Measurements from ENCODE around the gene LSMEM2.
"Not testable (repeated sequence)": the region's sequence is repeated elsewhere in the genome, so short reads cannot be mapped to it uniquely, and the experiment has no call there.

LSMEM2 gene

GRCh38 chr3:50302095-50303012 lies 23.5 kb downstream of the LSMEM2 start:
- DNase-seq: no peak

GRCh38 chr3:50303013-50303815 lies 24.3 kb downstream of the LSMEM2 start, which contains the start of gene HYAL1:
TSS of gene HYAL1 (minus strand) at chr3:50303574. CDS start at chr3:50302956, 618 bp downstream.
- DNase-seq: no peak

- no peak for DNase-seq
These were observed 25.7 kb downstream of the LSMEM2 start for GRCh38 chr3:50304601-50305000.

GRCh38 chr3:50312041-50312440 lies 33.2 kb downstream of the LSMEM2 start:
- DNase-seq: not testable (repeated sequence)

- no peak for DNase-seq
These were observed 35.5 kb downstream of the LSMEM2 start for GRCh38 chr3:50314342-50314741.

- no peak for DNase-seq
These were observed 35.9 kb downstream of the LSMEM2 start for GRCh38 chr3:50314816-50315215.

- DNase-seq: peak; percentile 16
These were observed 37.9 kb downstream of the LSMEM2 start for GRCh38 chr3:50316657-50317242.

GRCh38 chr3:50317300-50317699 lies 38.4 kb downstream of the LSMEM2 start:
- no peak for DNase-seq

- DNase-seq: no peak
These were observed 39.3 kb downstream of the LSMEM2 start for GRCh38 chr3:50318163-50318562.

GRCh38 chr3:50318615-50319014 lies 39.7 kb downstream of the LSMEM2 start:
- no peak for DNase-seq

- no peak for DNase-seq
These were observed 40.5 kb downstream of the LSMEM2 start for GRCh38 chr3:50319181-50319893.

- DNase-seq: no peak
These were observed 41.2 kb downstream of the LSMEM2 start for GRCh38 chr3:50319894-50320625.

GRCh38 chr3:50320853-50321335 lies 42.0 kb downstream of the LSMEM2 start:
- DNase-seq: peak; percentile 61

- peak; percentile 73 for DNase-seq
These were observed 42.6 kb downstream of the LSMEM2 start for GRCh38 chr3:50321336-50322114.

GRCh38 chr3:50322115-50322385 lies 43.2 kb downstream of the LSMEM2 start:
- DNase-seq: no peak

- no peak for DNase-seq
These were observed 43.7 kb downstream of the LSMEM2 start, which contains the start of gene HYAL2 for GRCh38 chr3:50322386-50323091. TSS of gene HYAL2 (minus strand) at chr3:50322745. CDS start at chr3:50320489, 2,256 bp downstream.

- no peak for DNase-seq
These were observed 44.3 kb downstream of the LSMEM2 start for GRCh38 chr3:50323092-50323600.

GRCh38 chr3:50323614-50324199 lies 44.8 kb downstream of the LSMEM2 start:
- DNase-seq: no peak

- no peak for DNase-seq
These were observed 45.6 kb downstream of the LSMEM2 start for GRCh38 chr3:50324351-50325112.

Measured in NCI-H2171 (cell line).